Stimulated activated CD8-positive, alpha-beta memory T cell treated with anti-CD3 and anti-CD28 coated beads, Interleukin-15, amount 100 ng/mL, for 48 hours (primary cell): ENCODE measurements around the gene SPTLC2.
"Not testable (repeated sequence)": the region's sequence is repeated elsewhere in the genome, so short reads cannot be mapped to it uniquely, and the experiment has no call there.

ENCODE experiments used
- DNase-seq, 2 donors: peaks; one replicate each; pipeline ENCODE4 v3.0.0-alpha.2; 2020; ENCODE audit warnings: low read depth in 2 of 2

The SPTLC2 gene, protein sequence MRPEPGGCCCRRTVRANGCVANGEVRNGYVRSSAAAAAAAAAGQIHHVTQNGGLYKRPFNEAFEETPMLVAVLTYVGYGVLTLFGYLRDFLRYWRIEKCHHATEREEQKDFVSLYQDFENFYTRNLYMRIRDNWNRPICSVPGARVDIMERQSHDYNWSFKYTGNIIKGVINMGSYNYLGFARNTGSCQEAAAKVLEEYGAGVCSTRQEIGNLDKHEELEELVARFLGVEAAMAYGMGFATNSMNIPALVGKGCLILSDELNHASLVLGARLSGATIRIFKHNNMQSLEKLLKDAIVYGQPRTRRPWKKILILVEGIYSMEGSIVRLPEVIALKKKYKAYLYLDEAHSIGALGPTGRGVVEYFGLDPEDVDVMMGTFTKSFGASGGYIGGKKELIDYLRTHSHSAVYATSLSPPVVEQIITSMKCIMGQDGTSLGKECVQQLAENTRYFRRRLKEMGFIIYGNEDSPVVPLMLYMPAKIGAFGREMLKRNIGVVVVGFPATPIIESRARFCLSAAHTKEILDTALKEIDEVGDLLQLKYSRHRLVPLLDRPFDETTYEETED

GRCh38 chr14:77616454-77617229 is at the start of gene SPTLC2:
Gene SPTLC2 (minus strand): TSS chr14:77616637. CDS start chr14:77616579, 58 bp downstream.
- DNase-seq = peak; percentile 97

DNA sequence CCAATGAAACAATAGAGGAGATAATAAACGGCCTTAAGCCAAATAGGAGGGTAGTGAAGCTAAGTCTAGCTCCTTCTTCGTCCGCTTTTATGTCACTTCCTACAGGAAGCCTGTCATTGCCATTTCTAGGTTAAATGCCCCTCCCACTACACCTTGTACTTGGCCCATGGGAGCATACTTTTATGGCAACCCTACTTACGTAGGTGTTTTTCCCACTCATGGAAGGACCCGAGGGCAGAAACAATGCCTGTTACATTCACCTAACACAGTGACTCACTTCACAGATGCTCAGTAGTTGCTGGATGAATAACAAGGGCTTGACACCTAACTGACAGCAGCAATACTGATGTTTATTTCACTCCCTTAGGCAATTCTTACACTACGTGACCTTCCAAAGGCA is 46.9 kb upstream of the SPTLC2 start:
- DNase-seq = no peak

GRCh38 chr14:77661562-77661961 is 45.1 kb upstream of the SPTLC2 start:
- not testable (repeated sequence) for DNase-seq

DNA sequence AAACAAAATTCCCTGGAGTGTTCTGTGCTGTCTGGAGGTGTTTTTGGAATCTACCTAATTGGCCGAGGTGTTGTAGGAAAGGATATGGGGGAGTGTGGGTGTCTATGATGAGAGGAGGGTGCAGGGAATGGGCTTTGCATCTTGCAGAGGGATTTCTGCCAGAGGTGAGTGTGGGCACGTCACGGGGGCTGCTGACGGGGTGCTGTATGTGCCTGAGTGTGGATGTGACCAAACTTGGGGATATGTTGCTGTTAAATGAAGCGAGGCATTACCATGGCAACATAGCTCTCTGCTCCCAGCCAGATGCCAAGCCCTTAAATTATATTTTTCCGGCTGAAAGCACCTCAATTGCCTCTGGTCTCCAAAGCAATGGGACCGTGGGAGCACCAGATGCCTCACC is 44.3 kb upstream of the SPTLC2 start:
- no peak for DNase-seq

DNA sequence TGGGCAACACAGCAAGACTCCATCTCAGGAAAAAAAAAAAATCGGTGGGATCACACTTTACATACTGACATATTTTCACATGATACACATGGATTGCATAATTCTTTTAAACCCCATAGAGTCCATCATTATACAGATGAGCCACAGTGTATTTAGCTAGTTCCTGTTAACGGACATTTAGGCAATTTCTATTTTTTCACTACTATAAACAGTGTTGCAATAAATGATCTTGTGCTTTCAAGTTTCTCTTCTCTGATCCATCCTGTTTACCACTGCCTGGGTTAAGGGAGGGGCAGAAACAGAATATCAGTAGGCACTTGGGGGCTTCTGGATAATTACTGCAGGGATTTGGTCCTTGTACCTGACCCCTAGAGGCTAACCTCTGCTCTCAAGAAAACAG is 43.4 kb upstream of the SPTLC2 start:
- no peak for DNase-seq

GRCh38 chr14:77657280-77657679 is 40.8 kb upstream of the SPTLC2 start:
- DNase-seq = no peak

- DNase-seq = no peak
These were observed 37.6 kb upstream of the SPTLC2 start for GRCh38 chr14:77654001-77654441.

- DNase-seq = no peak
These were observed 32.9 kb upstream of the SPTLC2 start for GRCh38 chr14:77649326-77649725.

DNA sequence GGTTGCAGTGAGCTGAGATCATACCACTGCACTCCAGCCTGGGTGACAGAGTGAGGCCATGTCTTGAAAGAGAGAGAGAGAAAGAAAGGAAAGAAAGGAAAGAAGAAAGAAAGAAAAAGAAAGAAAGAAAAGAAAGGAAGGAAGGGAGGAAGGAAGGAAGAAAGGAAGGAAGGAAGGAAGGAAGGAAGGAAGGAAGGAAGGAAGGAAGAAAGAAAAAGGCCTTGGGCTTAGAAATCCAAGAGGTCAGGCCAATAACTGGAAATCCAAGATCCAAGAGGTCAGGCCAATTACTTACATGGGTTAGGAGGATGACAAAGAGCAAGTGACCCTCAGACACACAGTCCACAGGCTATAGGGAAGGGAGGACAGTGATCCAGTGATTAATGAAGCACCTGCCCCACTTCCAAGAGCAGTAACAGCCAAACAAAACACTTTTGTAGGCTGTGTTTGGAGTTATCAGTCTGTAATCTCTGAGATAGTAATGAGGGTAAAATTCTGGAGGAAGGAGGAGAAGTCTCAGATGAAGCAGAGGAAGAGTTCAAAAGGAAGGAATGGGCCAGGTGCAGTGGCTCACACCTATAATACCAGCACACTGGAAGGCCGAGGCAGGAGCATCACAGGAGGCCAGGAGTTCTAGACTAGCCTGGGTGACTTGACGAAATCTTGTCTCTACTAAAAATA is 32.2 kb upstream of the SPTLC2 start:
- DNase-seq = no peak

GRCh38 chr14:77647853-77648252 is 31.4 kb upstream of the SPTLC2 start:
- DNase-seq = no peak

DNA sequence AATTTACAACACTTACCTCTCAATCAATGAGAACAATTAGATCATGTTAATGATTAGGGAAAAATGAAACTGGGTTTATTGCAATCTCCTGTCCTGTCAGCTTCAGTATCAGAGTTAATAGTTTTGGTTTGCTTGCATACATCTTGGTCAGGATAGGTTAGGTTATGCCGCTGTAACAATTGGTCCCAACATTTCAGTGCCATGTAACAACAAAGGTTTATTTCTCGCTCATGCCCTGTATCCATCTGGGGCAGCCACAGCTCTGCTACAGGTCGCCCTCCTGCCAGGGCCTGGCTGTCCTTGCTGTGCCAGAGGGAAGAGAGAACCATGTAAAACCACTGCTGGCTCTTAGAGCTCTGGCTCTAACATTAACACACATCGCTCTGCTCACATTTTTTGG is 30.5 kb upstream of the SPTLC2 start:
- no peak for DNase-seq

GRCh38 chr14:77645520-77646230 is 29.2 kb upstream of the SPTLC2 start:
- no peak for DNase-seq

DNA sequence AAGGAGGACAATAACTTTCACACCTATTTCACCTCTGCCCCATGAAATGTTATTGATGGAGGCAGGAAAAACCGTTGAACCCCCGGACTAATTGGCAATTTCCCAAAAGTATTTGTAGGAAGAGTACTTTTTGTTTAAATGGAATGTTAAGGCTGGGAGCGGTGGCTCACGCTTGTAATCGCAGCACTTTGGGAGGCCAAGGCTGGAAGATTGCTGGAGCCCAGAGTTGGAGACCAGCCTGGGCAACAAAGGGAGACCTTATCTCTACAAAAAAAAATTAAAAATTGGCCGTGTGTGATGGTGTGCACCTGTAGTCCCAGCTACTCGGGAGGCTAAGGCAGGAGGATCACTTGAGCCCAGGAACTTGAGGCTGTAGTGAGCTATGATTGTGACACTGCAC is 26.0 kb upstream of the SPTLC2 start:
- no peak for DNase-seq

- DNase-seq = peak; percentile 44 to 54
These were observed 25.3 kb upstream of the SPTLC2 start for GRCh38 chr14:77641534-77642341.

GRCh38 chr14:77640756-77641533 is 24.5 kb upstream of the SPTLC2 start:
- no peak for DNase-seq

GRCh38 chr14:77638771-77639171 is 22.3 kb upstream of the SPTLC2 start:
- DNase-seq = no peak

GRCh38 chr14:77635869-77636268 is 19.4 kb upstream of the SPTLC2 start:
- DNase-seq = not testable (repeated sequence)

- not testable (repeated sequence) for DNase-seq
These were observed 19.0 kb upstream of the SPTLC2 start for GRCh38 chr14:77635466-77635865.

GRCh38 chr14:77630111-77630510 is 13.7 kb upstream of the SPTLC2 start:
- no peak for DNase-seq

GRCh38 chr14:77625360-77625759 is 8.9 kb upstream of the SPTLC2 start:
- no peak for DNase-seq
